ENCODE results near the gene SNIP1. TPM values are rescaled to one million over a fixed set of nuclear protein-coding genes. Genes with fewer than 3 reads are reported as not detected.

Gene SNIP1
- polyA plus RNA-seq, 1 experiment: 8.9 TPM

DNA sequence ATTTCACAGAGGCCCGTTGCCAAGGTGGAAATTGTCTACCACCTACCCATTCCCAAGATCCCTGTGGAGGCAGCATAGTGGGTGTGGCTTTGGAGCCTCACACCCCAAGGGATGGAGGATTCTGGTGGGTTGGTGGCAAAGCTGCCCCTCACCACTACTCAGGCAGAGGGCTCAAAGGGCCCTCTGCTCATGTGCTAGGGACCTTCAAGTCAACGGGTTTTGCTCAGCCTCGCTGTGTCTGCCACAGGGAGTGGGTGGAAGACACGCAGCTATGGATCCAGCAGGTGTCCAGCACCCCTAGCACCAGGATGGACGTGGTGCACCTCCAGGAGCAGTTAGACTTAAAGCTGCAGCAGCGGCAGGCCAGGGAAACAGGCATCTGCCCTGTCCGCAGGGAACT is 5.0 kb upstream of the SNIP1 start:
- peaks cover 4% of the 10 kb centered on the region for H3K9me3 ChIP-seq (ENCODE audit: control insufficient read depth, insufficient read depth, low read length)
- POLR2A ChIA-PET: no interaction called here
- CTCF ChIA-PET: no interaction called here
- H3K27me3 ChIP-seq (ENCODE audit: control insufficient read depth, insufficient read depth, low read length): no peaks in the 10 kb centered on the region
- no peak overlapping the region for H3K27ac ChIP-seq (ENCODE audit: low read depth, low read length)
- DNase-seq (ENCODE audit: low read depth, low spot score): no peak
- H3K4me3 ChIP-seq (ENCODE audit: low read depth, low read length): no peak overlapping the region
- TF ChIP-seq, protein P1, sequence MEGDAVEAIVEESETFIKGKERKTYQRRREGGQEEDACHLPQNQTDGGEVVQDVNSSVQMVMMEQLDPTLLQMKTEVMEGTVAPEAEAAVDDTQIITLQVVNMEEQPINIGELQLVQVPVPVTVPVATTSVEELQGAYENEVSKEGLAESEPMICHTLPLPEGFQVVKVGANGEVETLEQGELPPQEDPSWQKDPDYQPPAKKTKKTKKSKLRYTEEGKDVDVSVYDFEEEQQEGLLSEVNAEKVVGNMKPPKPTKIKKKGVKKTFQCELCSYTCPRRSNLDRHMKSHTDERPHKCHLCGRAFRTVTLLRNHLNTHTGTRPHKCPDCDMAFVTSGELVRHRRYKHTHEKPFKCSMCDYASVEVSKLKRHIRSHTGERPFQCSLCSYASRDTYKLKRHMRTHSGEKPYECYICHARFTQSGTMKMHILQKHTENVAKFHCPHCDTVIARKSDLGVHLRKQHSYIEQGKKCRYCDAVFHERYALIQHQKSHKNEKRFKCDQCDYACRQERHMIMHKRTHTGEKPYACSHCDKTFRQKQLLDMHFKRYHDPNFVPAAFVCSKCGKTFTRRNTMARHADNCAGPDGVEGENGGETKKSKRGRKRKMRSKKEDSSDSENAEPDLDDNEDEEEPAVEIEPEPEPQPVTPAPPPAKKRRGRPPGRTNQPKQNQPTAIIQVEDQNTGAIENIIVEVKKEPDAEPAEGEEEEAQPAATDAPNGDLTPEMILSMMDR (IDR thresholded peaks at IDR 0.05; ENCODE audit: low read depth, low read length): no peak

DNA sequence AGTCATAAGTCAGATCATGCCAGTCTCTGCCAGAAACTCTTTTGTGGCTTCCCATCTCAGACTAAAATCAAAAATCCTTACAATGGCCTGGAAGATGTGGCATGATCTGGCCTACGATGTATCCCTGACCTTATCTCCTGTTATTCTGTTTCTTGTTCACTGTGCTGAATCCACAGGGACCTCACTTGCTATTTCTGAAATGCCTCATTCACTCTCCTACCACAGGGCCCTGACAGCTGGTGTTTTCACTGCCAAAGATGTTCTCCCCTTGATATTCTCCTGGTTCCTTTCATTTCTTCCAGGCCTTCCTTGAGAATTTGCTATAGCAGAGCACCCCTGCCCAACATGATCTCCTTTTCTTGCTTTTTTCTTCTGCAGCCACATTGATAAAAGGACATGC is 4.3 kb upstream of the SNIP1 start:
- CTCF ChIA-PET: no interaction called here
- H3K27me3 ChIP-seq (ENCODE audit: control insufficient read depth, insufficient read depth, low read length): no peaks in the 10 kb centered on the region

GRCh38 chr1:37557402-37557801 is 3.3 kb upstream of the SNIP1 start:
- CTCF ChIA-PET: interaction anchor here (1.1 to 2.0 kb wide), 2 partner anchors 42 to 46 kb away, joined by 3 to 14 read pairs; partner anchors contain the start of gene MEAF6
- POLR2A ChIA-PET: no interaction called here

More for the DNA sequence above, 4.3 kb upstream of the SNIP1 start:
- no peak overlapping the region for H3K27ac ChIP-seq (ENCODE audit: low read depth, low read length)
- TF ChIP-seq, protein P1 (IDR thresholded peaks at IDR 0.05; ENCODE audit: low read depth, low read length): no peak
- DNase-seq (ENCODE audit: low read depth, low spot score): no peak
- H3K4me3 ChIP-seq (ENCODE audit: low read depth, low read length): no peak overlapping the region
- POLR2A ChIA-PET: no interaction called here
- H3K9me3 ChIP-seq (ENCODE audit: control insufficient read depth, insufficient read depth, low read length): peaks cover 4% of the 10 kb centered on the region

GRCh38 chr1:37556712-37557196 is 2.7 kb upstream of the SNIP1 start, which contains the start of gene DNALI1:
TSS of gene DNALI1 (plus strand) at chr1:37556940. CDS start at chr1:37556995, 55 bp downstream.
- ChIA-PET POLR2A (no interaction called here), CTCF (interaction anchor here (2.0 kb wide), 1 partner anchor 42 kb away, joined by 14 read pairs; the partner anchor contains the start of gene MEAF6)
- H3K4me3 ChIP-seq (ENCODE audit: low read depth, low read length): peak within 1 kb of the TSS; percentile 70
- TF ChIP-seq, protein P1 (IDR thresholded peaks at IDR 0.05; ENCODE audit: low read depth, low read length): no peak
- H3K9me3 ChIP-seq (ENCODE audit: control insufficient read depth, insufficient read depth, low read length): peaks cover 4% of the 10 kb centered on the region
- peak; percentile 81 for DNase-seq (ENCODE audit: low read depth, low spot score)
- peak within 1 kb of the TSS; percentile 47 for H3K27ac ChIP-seq (ENCODE audit: low read depth, low read length)
- no peaks in the 10 kb centered on the region for H3K27me3 ChIP-seq (ENCODE audit: control insufficient read depth, insufficient read depth, low read length)

More at GRCh38 chr1:37557402-37557801, 3.3 kb upstream of the SNIP1 start:
- no peaks in the 10 kb centered on the region for H3K27me3 ChIP-seq (ENCODE audit: control insufficient read depth, insufficient read depth, low read length)
- H3K4me3 ChIP-seq (ENCODE audit: low read depth, low read length): peak overlapping the region; percentile 70
- DNase-seq (ENCODE audit: low read depth, low spot score): no peak
- H3K9me3 ChIP-seq (ENCODE audit: control insufficient read depth, insufficient read depth, low read length): peaks cover 4% of the 10 kb centered on the region
- TF ChIP-seq, protein P1 (IDR thresholded peaks at IDR 0.05; ENCODE audit: low read depth, low read length): no peak
- no peak overlapping the region for H3K27ac ChIP-seq (ENCODE audit: low read depth, low read length)

DNA sequence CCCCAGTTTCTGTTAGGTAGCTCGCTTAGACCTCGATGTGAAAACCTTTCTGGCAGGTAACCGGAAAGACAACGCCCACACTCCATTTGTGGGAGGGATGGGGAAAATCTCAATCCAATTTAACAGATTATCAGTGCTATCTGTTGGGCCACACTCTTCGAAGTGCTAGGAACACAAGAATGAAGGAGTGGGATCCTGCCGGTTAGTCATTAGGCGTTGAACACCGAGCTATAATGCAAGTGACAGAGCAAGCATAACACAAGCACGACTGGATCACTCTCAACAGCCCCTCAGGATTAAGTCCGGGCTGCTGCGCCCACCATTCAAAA is 531 bp downstream of the SNIP1 start:
- no peak for DNase-seq (ENCODE audit: low read depth, low spot score)
- CTCF ChIA-PET: interaction anchor here (0.8 kb wide), 1 partner anchor 50 kb away, joined by 3 read pairs; no protein-coding TSS in a partner anchor

More for the DNA sequence above, 531 bp downstream of the SNIP1 start:
- peak overlapping the region; percentile 87 for H3K4me3 ChIP-seq (ENCODE audit: low read depth, low read length)
- H3K9me3 ChIP-seq (ENCODE audit: control insufficient read depth, insufficient read depth, low read length): no peaks in the 10 kb centered on the region
- POLR2A ChIA-PET: interaction anchor here (0.6 to 1.0 kb wide), 2 partner anchors 39 to 255 kb away, joined by 6 to 7 read pairs; partner anchors contain the start of genes MEAF6 and YRDC
- TF ChIP-seq, protein P1 (IDR thresholded peaks at IDR 0.05; ENCODE audit: low read depth, low read length): no peak
- no peak overlapping the region for H3K27ac ChIP-seq (ENCODE audit: low read depth, low read length)
- no peaks in the 10 kb centered on the region for H3K27me3 ChIP-seq (ENCODE audit: control insufficient read depth, insufficient read depth, low read length)

All from AG04450 (cell line).